ENCODE data around the gene KIF5C. TPM values are rescaled to one million over a fixed set of nuclear protein-coding genes. Genes with fewer than 3 reads are reported as not detected.
A peak's percentile ranks its signal among the peaks of the same experiment; 100 is the strongest.

The KIF5C gene
- total RNA-seq, 1 experiment from 2014 or later = 0.21 TPM

- POLR2A ChIA-PET = no interaction called here
- BruUV-seq (replicated peaks) = no TSS peak
- Mint-ChIP-seq H3K27me3 (ENCODE audit: insufficient read depth, unreplicated experiment) (no peaks in the 10 kb centered on the region), H3K9me3 (ENCODE audit: unreplicated experiment) (no peaks in the 10 kb centered on the region), H3K27ac (ENCODE audit: low read depth, unreplicated experiment) (no peak overlapping the region), H3K4me1 (ENCODE audit: insufficient read depth, unreplicated experiment) (no peaks in the 10 kb centered on the region), H3K4me3 (ENCODE audit: unreplicated experiment) (no peak overlapping the region), H3K36me3 (ENCODE audit: insufficient read depth, unreplicated experiment) (no peaks in the 10 kb centered on the region)
- TF ChIP-seq CTCF (IDR thresholded peaks at IDR 0.05; ENCODE audit: unreplicated experiment) = no peak
- intact Hi-C loops (cut with micrococcal nuclease) = no loop called here
- DNase-seq (ENCODE audit: unreplicated experiment) = no peak
- CTCF ChIA-PET = interaction anchor here (1.1 kb wide), 1 partner anchor 34 kb away, joined by 4 read pairs; no protein-coding TSS in a partner anchor
Observed at GRCh38 chr2:148984449-148984848, 109.4 kb downstream of the KIF5C start.

GRCh38 chr2:148987286-148987685 is 112.3 kb downstream of the KIF5C start:
- H3K9me3 Mint-ChIP-seq (ENCODE audit: unreplicated experiment) = no peaks in the 10 kb centered on the region
- H3K4me3 Mint-ChIP-seq (ENCODE audit: unreplicated experiment) = no peak overlapping the region
- H3K27me3 Mint-ChIP-seq (ENCODE audit: insufficient read depth, unreplicated experiment) = no peaks in the 10 kb centered on the region
- POLR2A ChIA-PET = interaction anchor here (0.5 to 0.6 kb wide), 2 partner anchors 10 to 237 kb away, joined by 3 read pairs; no protein-coding TSS in a partner anchor
- no TSS peak for BruUV-seq (replicated peaks)
- no peak for DNase-seq (ENCODE audit: unreplicated experiment)
- CTCF ChIA-PET = interaction anchor here (1.1 kb wide), 1 partner anchor 344 kb away, joined by 4 read pairs; no protein-coding TSS in a partner anchor
- H3K27ac Mint-ChIP-seq (ENCODE audit: low read depth, unreplicated experiment) = no peak overlapping the region
- intact Hi-C loops (cut with micrococcal nuclease) = no loop called here
- H3K4me1 Mint-ChIP-seq (ENCODE audit: insufficient read depth, unreplicated experiment) = no peaks in the 10 kb centered on the region
- no peak for TF ChIP-seq CTCF (IDR thresholded peaks at IDR 0.05; ENCODE audit: unreplicated experiment)
- H3K36me3 Mint-ChIP-seq (ENCODE audit: insufficient read depth, unreplicated experiment) = no peaks in the 10 kb centered on the region

- no peaks in the 10 kb centered on the region for H3K27me3 Mint-ChIP-seq (ENCODE audit: insufficient read depth, unreplicated experiment)
- no peaks in the 10 kb centered on the region for H3K9me3 Mint-ChIP-seq (ENCODE audit: unreplicated experiment)
- ChIA-PET CTCF (interaction anchor here (0.6 to 1.5 kb wide), 4 partner anchors 22 to 999 kb away, joined by 3 to 5 read pairs (median 4); no protein-coding TSS in a partner anchor), POLR2A (no interaction called here)
- intact Hi-C loops (cut with micrococcal nuclease) = no loop called here
- DNase-seq (ENCODE audit: unreplicated experiment) = no peak
- H3K36me3 Mint-ChIP-seq (ENCODE audit: insufficient read depth, unreplicated experiment) = no peaks in the 10 kb centered on the region
- no TSS peak for BruUV-seq (replicated peaks)
- H3K4me1 Mint-ChIP-seq (ENCODE audit: insufficient read depth, unreplicated experiment) = no peaks in the 10 kb centered on the region
- no peak for TF ChIP-seq CTCF (IDR thresholded peaks at IDR 0.05; ENCODE audit: unreplicated experiment)
- H3K27ac Mint-ChIP-seq (ENCODE audit: low read depth, unreplicated experiment) = no peak overlapping the region
- no peak overlapping the region for H3K4me3 Mint-ChIP-seq (ENCODE audit: unreplicated experiment)
Observed at GRCh38 chr2:148988337-148988736, 113.3 kb downstream of the KIF5C start.

GRCh38 chr2:148989882-148990493 is 115.0 kb downstream of the KIF5C start:
- H3K4me1 Mint-ChIP-seq (ENCODE audit: insufficient read depth, unreplicated experiment) = no peaks in the 10 kb centered on the region
- POLR2A ChIA-PET = interaction anchor here (0.9 kb wide), 1 partner anchor 344 kb away, joined by 3 read pairs; no protein-coding TSS in a partner anchor
- intact Hi-C loops (cut with micrococcal nuclease) = loop anchor here (1.0 kb wide), 6 partner anchors 345 to 1053 kb away; no protein-coding TSS in a partner anchor
- no TSS peak for BruUV-seq (replicated peaks)
- H3K27me3 Mint-ChIP-seq (ENCODE audit: insufficient read depth, unreplicated experiment) = no peaks in the 10 kb centered on the region
- no peaks in the 10 kb centered on the region for H3K9me3 Mint-ChIP-seq (ENCODE audit: unreplicated experiment)
- no peak overlapping the region for H3K4me3 Mint-ChIP-seq (ENCODE audit: unreplicated experiment)
- DNase-seq (ENCODE audit: unreplicated experiment) = peak; percentile 80
- peak; percentile 83 for TF ChIP-seq CTCF (IDR thresholded peaks at IDR 0.05; ENCODE audit: unreplicated experiment)
- CTCF ChIA-PET = interaction anchor here (0.5 to 1.7 kb wide), 38 partner anchors 9 to 1055 kb away, joined by 3 to 13 read pairs (median 3); partner anchors contain the start of gene ORC4
- H3K27ac Mint-ChIP-seq (ENCODE audit: low read depth, unreplicated experiment) = no peak overlapping the region
- no peaks in the 10 kb centered on the region for H3K36me3 Mint-ChIP-seq (ENCODE audit: insufficient read depth, unreplicated experiment)

Data from MCF 10A (cell line).